HG03139 (cell line): ENCODE results near the gene MAPKAPK2.
"Not testable (repeated sequence)": the region's sequence is repeated elsewhere in the genome, so short reads cannot be mapped to it uniquely, and the experiment has no call there.

Experiments
- ATAC-seq: cut with Tn5 transposase; IDR thresholded peaks from one replicate; pipeline ENCODE4 v1.9.1; 2021; ENCODE audit not compliant: unreplicated experiment

The MAPKAPK2 gene

DNA sequence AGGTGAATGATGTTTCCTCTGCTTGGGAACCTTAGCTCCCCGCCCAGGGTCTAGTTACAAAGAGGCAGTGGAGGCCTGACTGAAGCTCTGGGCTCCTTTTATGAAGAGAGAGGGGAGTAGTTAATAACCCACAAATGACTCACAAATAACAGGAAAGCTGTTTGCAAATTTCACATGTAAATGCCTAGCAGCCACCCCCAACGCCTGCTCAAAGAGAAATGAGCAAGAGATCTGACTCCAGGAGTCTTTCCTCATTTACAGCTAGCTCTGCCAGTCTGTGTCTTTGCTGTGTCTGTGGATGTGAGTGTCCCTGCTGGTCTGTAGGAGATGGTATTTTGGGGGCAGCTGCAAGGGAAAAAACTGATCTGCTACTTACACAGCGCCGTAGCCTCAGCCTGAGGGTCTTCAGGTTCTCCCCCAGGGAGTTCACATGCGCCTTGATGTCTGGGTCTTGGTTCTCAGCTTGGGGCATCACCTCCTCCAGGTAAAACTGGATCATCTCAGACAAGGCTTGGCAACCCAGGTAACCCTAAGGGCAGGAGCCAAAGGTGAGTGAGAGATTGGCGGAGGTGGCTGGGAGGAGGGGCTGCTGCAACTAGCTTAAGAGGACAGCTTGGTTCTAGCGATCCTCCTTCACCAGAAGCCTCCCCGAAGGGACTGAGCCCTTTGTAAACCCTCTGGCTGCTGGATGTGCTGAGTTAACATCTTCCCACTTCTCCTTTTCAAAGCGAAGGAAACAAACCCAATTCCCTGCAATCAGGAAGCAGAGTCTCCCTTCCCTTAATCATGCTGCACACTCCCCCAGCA lies 86.0 kb downstream of the MAPKAPK2 start, which contains the start of gene IL19:
Gene IL19, plus strand, starts transcription at position 243 of the 807 bp plus-strand sequence. CDS start 65,890 bp downstream, outside the sequence.
- peak; percentile 24 for ATAC-seq

DNA sequence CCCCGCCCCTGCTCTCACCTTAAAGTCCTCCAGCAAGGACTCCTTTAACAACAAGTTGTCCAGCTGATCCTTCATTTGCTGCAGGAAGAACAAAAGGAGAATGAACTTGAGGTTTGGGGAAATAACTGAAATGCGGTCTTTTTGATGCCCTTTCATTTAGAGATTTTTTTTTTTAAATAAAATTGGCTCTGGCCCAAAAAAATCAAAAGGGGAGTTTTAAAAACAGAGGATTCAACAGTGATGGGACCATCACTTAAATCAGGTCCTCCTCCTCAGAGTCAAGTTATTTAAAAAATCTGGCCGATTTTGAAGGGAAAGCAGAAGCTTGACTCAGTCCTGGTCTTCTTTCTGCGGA lies 86.6 kb downstream of the MAPKAPK2 start:
- ATAC-seq = no peak

DNA sequence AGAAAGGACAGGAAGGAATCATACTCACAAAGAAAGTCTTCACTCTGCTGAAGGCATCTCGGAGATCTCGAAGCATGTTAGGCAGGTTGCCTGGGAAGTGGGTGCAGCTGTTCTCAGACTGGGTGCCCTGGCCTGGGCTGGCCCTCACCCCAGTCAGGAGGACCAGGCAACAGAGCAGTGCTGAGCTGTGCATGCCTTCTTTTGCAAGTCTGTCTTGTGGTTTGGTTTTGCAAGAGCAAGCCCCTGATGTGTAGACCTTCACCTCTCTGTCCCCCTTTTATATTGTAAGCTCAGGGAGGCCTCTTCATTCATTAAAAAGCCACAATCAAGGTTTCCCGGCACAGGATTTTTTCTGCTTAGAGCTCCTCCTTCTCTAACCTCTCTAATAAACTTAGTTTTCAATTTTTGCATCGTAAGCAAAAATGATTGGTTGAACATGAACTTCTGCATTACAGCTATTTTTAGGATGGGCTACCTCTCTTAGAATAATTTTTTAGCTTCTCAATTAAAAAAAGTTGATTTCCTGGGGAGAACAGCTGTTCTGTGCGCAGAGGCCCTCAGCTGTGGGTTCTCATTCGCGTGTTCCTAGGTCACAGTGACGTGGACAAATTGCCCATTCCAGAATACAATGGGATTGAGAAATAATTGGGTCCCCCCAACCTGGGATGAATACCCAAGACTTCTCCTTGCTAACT lies 87.7 kb downstream of the MAPKAPK2 start, which contains the start of gene IL10:
Gene IL10, minus strand, starts transcription at position 252 of the 695 bp plus-strand sequence. Its CDS starts 59 bp downstream, at position 193.
- no peak for ATAC-seq

DNA sequence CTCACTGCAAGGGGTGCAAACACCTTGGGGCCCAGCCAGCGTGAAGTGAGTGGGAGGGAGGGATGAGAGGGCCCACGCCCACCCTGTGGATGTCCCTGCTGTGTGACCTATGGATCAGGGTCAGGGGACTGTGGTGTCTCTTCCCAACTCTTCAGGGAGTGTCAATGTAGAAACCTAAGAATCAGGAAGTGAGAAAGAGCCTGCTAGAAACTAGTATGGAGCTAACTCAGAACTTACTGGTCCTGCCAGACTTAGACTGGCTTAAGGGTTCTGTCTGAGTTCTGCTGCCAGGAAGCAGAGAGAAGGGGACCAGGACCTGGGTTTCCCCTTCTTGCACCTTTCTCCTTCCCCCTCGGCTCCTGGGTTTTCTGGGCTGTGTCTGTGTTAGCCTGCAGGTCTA lies 89.4 kb downstream of the MAPKAPK2 start:
- no peak for ATAC-seq

DNA sequence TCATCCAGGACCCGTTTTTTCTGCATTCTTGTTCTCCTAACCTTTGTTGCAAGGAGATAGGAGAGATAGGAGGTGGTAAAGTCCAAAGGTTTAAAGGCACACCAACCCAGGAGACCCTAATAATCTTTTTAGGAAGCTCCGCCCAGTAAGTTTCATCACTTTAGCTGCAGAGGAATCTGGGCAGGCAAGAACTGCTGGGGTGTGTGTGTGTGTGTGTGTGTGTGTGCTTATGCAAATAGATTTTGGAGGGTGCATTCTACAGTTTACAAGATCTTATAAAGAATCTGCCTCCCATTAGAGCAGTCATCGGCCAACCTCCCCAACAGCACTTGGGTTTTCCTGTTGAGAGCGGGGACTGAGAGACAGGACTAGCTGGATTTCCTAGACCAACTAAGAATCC lies 91.5 kb downstream of the MAPKAPK2 start:
- no peak for ATAC-seq

DNA sequence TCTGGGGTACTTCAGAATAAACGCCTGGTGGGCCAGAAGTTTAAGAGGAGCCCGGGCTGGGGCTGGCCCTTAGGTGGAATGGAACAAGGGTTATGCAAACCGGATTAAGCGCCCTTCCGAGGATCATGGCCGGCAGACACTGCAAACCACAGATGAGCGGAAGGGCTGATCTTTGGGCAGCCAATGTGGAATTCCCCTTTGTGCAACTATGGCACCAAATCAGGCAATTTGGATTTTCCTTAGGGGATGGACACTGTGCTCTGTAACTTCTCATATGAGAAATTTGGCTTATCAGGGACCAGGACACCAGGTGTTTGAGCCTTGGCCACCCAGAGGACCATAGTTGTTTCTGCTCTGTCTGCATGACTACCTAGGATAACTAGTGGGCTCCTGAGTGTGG lies 93.3 kb downstream of the MAPKAPK2 start:
- no peak for ATAC-seq

DNA sequence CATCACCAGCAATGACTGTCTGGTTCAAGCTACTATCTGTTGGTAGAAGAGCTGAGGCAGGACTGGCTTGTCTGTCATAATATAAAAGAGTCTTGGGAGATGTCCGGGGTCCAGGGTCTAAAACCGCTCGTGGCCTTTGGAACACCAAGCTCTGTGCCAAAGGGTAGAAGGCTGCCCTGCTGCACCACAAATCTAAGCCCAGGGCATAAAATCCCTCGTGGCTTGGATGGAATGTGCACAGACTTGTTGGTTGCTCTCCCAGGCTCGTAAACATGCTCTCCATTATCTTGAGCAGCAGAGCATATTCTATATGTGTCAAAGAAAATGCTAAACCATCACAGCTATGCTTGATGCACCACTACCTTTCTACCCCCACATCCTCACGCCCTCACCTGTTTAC lies 94.2 kb downstream of the MAPKAPK2 start:
- ATAC-seq = not testable (repeated sequence)

DNA sequence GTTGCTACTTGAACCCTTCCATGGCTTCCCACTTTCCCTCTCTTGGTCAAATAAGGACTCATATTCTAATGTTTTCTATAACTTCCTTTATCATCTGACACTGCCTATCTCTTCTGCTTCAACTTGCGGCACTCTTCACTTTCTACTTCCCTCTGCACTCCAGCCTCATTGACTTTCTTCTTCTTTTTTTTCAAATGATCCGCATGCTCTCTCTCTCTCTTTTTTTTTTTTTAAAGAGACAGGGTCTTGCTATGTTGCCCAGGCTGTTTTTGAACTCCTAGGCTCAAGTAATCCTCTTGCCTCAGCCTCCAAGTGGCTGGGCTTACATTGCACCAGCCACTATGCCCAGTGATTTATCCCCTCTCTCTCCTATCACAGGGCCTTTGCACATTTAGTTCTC lies 94.9 kb downstream of the MAPKAPK2 start:
- ATAC-seq = no peak

DNA sequence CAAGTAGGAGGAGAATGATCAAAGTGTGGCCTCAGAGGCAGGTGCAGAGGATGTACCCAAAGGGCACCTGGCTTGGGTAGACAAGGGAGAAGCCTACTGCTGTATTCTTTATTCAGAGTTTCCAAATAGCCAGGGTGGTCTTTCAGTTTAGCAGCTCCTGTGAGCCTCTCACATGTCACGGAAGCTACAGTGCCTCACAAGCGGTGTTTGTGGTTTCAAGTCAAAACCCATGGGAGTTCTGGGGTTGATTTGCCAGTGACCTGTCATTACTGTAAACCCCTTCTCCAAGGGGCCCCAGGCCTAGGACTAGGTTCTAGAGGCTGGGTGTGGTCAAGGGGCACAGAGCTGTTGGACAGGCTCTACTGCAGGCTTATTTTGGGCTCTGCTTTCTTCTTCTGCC lies 97.7 kb downstream of the MAPKAPK2 start:
- peak; percentile 67 for ATAC-seq

DNA sequence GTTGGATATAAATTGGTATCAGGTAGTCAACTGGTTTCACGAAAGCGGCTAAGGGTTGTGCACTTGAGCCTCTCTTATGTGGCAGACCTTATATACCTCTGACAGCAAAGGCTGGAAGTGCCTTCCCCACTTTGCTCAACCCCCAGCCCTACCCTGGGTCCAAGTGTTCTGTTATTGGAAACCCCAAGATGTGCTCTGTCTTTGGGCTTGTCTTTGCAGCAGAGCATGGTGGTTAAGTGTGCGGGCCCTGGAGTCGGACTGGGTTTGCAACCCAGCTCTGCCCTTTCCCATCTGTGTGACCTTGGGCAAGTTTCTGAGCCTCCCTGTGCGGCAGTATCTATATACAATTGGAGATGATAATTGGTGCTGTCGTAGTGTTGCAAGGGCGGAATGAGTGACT lies 98.8 kb downstream of the MAPKAPK2 start:
- no peak for ATAC-seq
